ENCODE data around the gene BPNT1. TPM values are rescaled to one million over a fixed set of nuclear protein-coding genes. Genes with fewer than 3 reads are reported as not detected.
A peak's percentile ranks its signal among the peaks of the same experiment; 100 is the strongest.

BPNT1 gene
- total RNA-seq, 1 donor from 2014 or later: 35.0 TPM

GRCh38 chr1:220031287-220031686, 58.3 kb downstream of the BPNT1 start:
- no peak for TF ChIP-seq CTCF (conservative IDR thresholded peaks at IDR 0.05; ENCODE audit: low read depth, low read length)

GRCh38 chr1:220028346-220028895, 61.2 kb downstream of the BPNT1 start:
- no peak for DNase-seq (ENCODE audit: low read depth)
- TF ChIP-seq CTCF (conservative IDR thresholded peaks at IDR 0.05; ENCODE audit: low read depth, low read length): no peak
- H3K4me3 ChIP-seq (ENCODE audit: low read depth, low read length): no peak overlapping the region

More at GRCh38 chr1:220031287-220031686, 58.3 kb downstream of the BPNT1 start:
- DNase-seq (ENCODE audit: low read depth): no peak
- H3K4me3 ChIP-seq (ENCODE audit: low read depth, low read length): no peak overlapping the region

GRCh38 chr1:220019071-220019470, 70.5 kb downstream of the BPNT1 start:
- no peak for DNase-seq (ENCODE audit: low read depth)
- TF ChIP-seq CTCF (conservative IDR thresholded peaks at IDR 0.05; ENCODE audit: low read depth, low read length): no peak
- no peak overlapping the region for H3K4me3 ChIP-seq (ENCODE audit: low read depth, low read length)

- H3K4me3 ChIP-seq (ENCODE audit: low read depth, low read length): no peak overlapping the region
- no peak for TF ChIP-seq CTCF (conservative IDR thresholded peaks at IDR 0.05; ENCODE audit: low read depth, low read length)
- DNase-seq (ENCODE audit: low read depth): no peak
Measured at GRCh38 chr1:220013497-220013896, 76.1 kb downstream of the BPNT1 start.

GRCh38 chr1:220012259-220012658, 77.3 kb downstream of the BPNT1 start:
- no peak for DNase-seq (ENCODE audit: low read depth)
- TF ChIP-seq CTCF (conservative IDR thresholded peaks at IDR 0.05; ENCODE audit: low read depth, low read length): peak; percentile 22
- no peak overlapping the region for H3K4me3 ChIP-seq (ENCODE audit: low read depth, low read length)

- H3K4me3 ChIP-seq (ENCODE audit: low read depth, low read length): no peak overlapping the region
- TF ChIP-seq CTCF (conservative IDR thresholded peaks at IDR 0.05; ENCODE audit: low read depth, low read length): no peak
- DNase-seq (ENCODE audit: low read depth): no peak
Measured at GRCh38 chr1:220011620-220012019, 78.0 kb downstream of the BPNT1 start.

Other genes with a start within 250 kb of the BPNT1 start
- gene SLC30A10, start 161.2 kb downstream of the BPNT1 start, total RNA-seq: 0.12 TPM in 1 of 2 replicates, not detected in the other
- 63.8 and 80.3 TPM in 2 replicates for gene EPRS1, start 43.3 kb downstream of the BPNT1 start, total RNA-seq
- gene IARS2, start 4.3 kb upstream of the BPNT1 start, total RNA-seq: 74.1 and 99.6 TPM in 2 replicates
- 15.3 and 21.6 TPM in 2 replicates for gene RAB3GAP2, start 182.7 kb upstream of the BPNT1 start, total RNA-seq

Data from epithelial cell of proximal tubule (primary cell).